Omental fat pad (tissue), 4 donors: Measurements from ENCODE around the gene HSD17B2. TPM values are rescaled to one million over a fixed set of nuclear protein-coding genes. Genes with fewer than 3 reads are reported as not detected.
A peak's percentile ranks its signal among the peaks of the same experiment; 100 is the strongest.

ENCODE experiments used
- ATAC-seq: fragments of 150-250 bp; one replicate; pipeline ENCODE4 v1.9.1; 2016; ENCODE audit warnings: mild to moderate bottlenecking, moderate library complexity; ENCODE audit not compliant: low FRiP score
- DNase-seq: peaks from one replicate; pipeline ENCODE4 v3.0.0-alpha.2; 2019; ENCODE audit warnings: low spot score
- CTCF ChIP-seq, 3 donors: fragments of 450-650 bp; IDR thresholded peaks; one replicate each; pipeline ENCODE4 v1.5.1; 2016 to 2017; ENCODE audit warnings: antibody characterized with exemption in 3 of 3, mild to moderate bottlenecking in 3 of 3, moderate library complexity in 2 of 3
- total RNA-seq, 4 donors: library from RNA; depleted of rRNA; stranded (reverse); fragments of >200 nt; gene quantifications; one replicate each; pipeline ENCODE4 v1.1.0, GENCODE V29; 2016

The HSD17B2 gene
- total RNA-seq, 4 donors from 2014 or later: 0.94 to 5.7 (median 1.6) TPM; not detected in 1

DNA sequence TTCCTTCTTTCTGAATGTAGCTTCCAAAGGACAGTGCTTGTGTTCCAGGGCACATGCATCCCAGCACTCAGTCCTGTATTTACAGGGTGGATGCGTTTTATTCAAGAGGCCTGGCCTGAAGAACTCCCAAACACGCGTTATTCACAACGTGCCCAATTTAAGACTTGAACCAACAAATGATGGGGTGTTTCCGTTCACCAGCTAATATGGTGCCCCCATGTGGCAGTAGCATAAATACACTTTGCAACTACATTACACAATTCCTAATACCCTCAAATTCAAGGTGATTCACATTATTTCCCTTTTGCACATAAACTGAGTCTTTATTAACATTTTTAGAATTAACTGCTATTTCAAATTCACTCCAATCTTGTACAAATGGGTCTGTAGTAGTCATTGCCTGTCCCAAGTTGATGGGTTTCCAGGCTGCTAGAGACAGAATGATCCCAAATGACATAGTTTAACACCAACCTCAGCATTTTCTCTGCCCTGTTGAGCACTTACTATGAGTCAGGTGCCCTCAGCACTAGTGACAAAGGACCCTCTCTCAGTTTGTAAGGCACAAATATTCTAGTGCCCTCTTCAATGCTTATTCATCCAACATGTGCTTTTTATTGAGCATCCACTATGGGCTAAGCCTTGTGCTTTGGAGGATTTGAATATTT, 26.9 kb downstream of the HSD17B2 start:
- ATAC-seq: no peak
- DNase-seq: no peak
- TF ChIP-seq CTCF (IDR thresholded peaks at IDR 0.05): no peak

DNA sequence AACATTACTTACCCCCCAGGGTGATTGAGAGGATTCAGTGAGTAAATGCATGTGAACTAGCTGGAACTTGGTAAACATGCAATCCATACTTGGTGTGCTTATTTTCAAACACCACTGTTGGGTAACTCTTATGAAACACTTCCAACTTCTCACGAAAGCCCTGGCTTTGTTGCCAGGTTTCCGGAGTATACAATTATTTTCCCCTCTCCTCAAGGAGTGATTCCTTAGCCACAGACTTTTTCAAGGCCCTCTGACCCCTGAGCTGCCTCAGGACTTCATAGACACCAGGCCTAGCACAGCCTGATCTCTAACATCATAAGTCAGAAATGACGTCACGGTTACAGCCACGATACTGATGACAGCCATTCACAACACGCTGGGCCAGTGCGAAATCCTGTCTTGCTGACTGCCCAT, 27.6 kb downstream of the HSD17B2 start:
- peak; percentile 57 for ATAC-seq
- no peak for DNase-seq
- TF ChIP-seq CTCF (IDR thresholded peaks at IDR 0.05): no peak

GRCh38 chr16:82063456-82064082, 28.5 kb downstream of the HSD17B2 start:
- no peak for TF ChIP-seq CTCF (IDR thresholded peaks at IDR 0.05)
- DNase-seq: no peak
- ATAC-seq: no peak

DNA sequence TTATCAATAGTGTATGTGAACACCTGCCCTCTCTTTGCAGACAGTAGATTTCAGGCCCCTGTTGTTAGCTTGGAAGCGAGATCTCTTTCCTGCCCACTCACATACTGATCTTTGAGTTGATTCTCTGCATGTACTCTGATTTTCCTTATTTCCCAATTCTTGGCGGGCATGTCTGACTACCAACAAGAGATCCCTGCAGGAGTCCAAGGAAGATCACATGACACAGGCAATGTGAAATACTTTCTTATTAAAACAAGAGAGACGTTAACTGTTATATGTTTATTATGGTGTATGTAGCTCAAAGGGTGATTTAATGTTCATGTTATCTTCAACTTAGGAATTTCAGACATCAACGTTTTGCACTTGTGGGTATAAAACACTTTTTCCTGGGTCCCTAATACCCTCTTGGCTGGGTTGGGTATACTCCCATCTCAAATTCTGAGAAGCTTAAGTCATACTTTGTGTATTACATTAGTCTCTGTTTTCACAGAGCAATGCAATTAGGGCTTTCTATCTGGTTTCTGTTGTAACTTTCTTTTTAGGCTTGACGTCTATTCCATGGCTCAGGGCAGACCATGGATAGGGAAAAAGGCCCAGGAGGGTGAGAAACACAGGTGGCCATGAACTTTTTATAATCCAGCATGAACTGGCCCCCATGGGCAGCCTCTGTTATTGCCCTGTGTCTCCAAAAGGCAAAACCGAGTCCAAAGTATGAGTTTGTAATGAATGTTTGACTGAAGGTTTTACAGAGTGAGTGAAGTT, 32.2 kb downstream of the HSD17B2 start:
- DNase-seq: no peak
- no peak for TF ChIP-seq CTCF (IDR thresholded peaks at IDR 0.05)
- ATAC-seq: peak; percentile 79

DNA sequence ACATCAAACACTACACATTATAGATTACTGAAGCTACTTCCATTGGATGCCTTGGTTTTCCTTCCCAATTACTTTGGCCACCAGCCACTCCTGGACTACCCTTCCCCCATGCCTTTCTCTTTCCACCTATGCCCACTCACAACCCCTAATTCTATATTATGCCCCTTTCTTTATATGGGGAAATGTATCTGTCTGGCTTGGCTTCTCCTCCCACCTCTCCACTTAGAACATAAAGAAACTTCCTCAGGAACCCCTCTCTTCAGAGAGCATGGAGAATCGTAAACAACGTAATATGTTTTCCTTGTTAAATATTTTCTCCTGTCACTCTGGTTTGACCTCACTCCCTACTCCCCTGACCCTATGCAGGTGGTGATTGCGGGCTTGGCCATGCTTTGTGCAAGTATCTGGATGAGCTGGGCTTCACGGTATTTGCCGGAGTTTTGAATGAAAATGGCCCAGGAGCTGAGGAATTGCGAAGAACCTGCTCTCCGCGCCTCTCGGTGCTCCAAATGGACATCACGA, 32.8 kb downstream of the HSD17B2 start:
- TF ChIP-seq CTCF (IDR thresholded peaks at IDR 0.05): no peak
- DNase-seq: no peak
- ATAC-seq: no peak

GRCh38 chr16:82070656-82071369, 35.8 kb downstream of the HSD17B2 start:
- ATAC-seq: no peak
- no peak for TF ChIP-seq CTCF (IDR thresholded peaks at IDR 0.05)
- DNase-seq: no peak
